Stomach smooth muscle (tissue), 2 donors: ENCODE results near the gene FAM117A.
"Not testable (repeated sequence)": the region's sequence is repeated elsewhere in the genome, so short reads cannot be mapped to it uniquely, and the experiment has no call there.

Experiments used
- H3K27ac ChIP-seq: one replicate; pipeline ENCODE4 v1.7.0; 2013; ENCODE audit warnings: mild to moderate bottlenecking, low read length, inconsistent platforms
- H3K27me3 ChIP-seq, 2 donors: one replicate each; pipeline ENCODE4 v1.7.0; 2013; ENCODE audit warnings: low read length in 2 of 2; ENCODE audit not compliant: insufficient read depth in 2 of 2, control insufficient read depth in 1 of 2
- H3K36me3 ChIP-seq, 2 donors: one replicate each; pipeline ENCODE4 v1.7.0; 2013; ENCODE audit warnings: low read length in 2 of 2; ENCODE audit not compliant: control insufficient read depth in 2 of 2, insufficient read depth in 2 of 2
- H3K4me1 ChIP-seq: one replicate; pipeline ENCODE4 v1.7.0; 2013; ENCODE audit warnings: low read length; ENCODE audit not compliant: control insufficient read depth, insufficient read depth
- H3K4me3 ChIP-seq, 2 donors: one replicate each; pipeline ENCODE4 v1.7.0; 2013; ENCODE audit warnings: low read length in 2 of 2
- H3K9ac ChIP-seq, 2 donors: one replicate each; pipeline ENCODE4 v1.7.0; 2013; ENCODE audit warnings: low read length in 2 of 2, mild to moderate bottlenecking in 1 of 2
- H3K9me3 ChIP-seq, 2 donors: one replicate each; pipeline ENCODE4 v1.7.0; 2013; ENCODE audit warnings: low read length in 2 of 2; ENCODE audit not compliant: control insufficient read depth in 2 of 2
- donor health status: healthy.
- donor health status: Pancreatic carcinoma.

FAM117A gene

DNA sequence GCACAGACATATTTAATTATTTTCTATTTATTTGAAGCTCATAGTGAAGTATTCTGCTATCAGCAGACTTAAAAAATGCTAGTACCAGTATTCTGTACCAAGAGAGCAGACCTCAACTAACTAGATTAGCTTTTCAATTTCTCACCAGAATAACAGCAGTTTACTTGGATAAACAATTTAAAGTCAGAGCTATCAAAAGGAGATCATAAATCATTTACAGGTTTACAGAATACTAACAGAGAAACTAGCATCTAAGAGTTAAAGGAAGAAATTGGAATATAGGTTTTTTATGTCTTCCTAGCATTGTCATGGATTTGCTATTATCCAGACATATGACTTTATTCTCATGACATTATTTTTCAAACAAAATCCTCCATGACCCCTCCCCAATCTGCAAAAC lies 89.4 kb downstream of the FAM117A start:
- peaks cover 18% of the 10 kb centered on the region for H3K4me1 ChIP-seq
- no peak overlapping the region for H3K9ac ChIP-seq
- no peak overlapping the region for H3K27ac ChIP-seq
- H3K27me3 ChIP-seq = no peaks in the 10 kb centered on the region
- no peaks in the 10 kb centered on the region for H3K9me3 ChIP-seq
- no peaks in the 10 kb centered on the region for H3K36me3 ChIP-seq
- H3K4me3 ChIP-seq = no peak overlapping the region

GRCh38 chr17:49673679-49674078 lies 90.3 kb downstream of the FAM117A start:
- H3K9ac ChIP-seq, H3K27me3 ChIP-seq, H3K4me3 ChIP-seq, H3K27ac ChIP-seq, H3K9me3 ChIP-seq, H3K36me3 ChIP-seq: not testable (repeated sequence)
- H3K4me1 ChIP-seq = peaks cover 18% of the 10 kb centered on the region

GRCh38 chr17:49670641-49671040 lies 93.3 kb downstream of the FAM117A start:
- Histone ChIP-seq H3K4me3 (no peak overlapping the region), H3K36me3 (no peaks in the 10 kb centered on the region), H3K27ac (peak overlapping the region; percentile 56), H3K9me3 (no peaks in the 10 kb centered on the region), H3K27me3 (no peaks in the 10 kb centered on the region), H3K9ac (peak overlapping the region; percentile 31 to 71), H3K4me1 (peaks cover 10% of the 10 kb centered on the region)

DNA sequence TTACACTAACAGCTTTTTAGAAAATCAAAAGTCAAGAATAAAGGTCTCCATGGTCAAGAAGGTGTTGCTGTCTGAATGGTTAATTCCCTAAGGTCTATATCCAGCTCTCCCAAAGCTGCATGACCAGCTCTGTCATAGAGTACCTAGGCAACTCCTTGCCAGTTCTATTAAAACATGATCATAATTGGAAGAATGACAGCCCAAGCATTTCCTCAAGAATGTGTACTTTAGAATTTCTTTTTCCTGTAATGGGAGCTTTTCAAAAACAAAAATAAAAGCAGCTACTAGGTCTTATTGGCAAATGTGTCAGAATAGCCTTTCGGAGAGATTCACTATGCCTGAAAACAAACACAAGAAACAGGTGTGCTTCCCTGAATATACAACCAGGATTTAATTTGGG lies 93.9 kb downstream of the FAM117A start:
- H3K36me3 ChIP-seq = no peaks in the 10 kb centered on the region
- H3K4me1 ChIP-seq = peaks cover 7% of the 10 kb centered on the region
- peak overlapping the region in 1 of 2 donors; percentile 16 for H3K4me3 ChIP-seq
- peak overlapping the region; percentile 56 for H3K27ac ChIP-seq
- no peaks in the 10 kb centered on the region for H3K9me3 ChIP-seq
- no peaks in the 10 kb centered on the region for H3K27me3 ChIP-seq
- H3K9ac ChIP-seq = peak overlapping the region; percentile 31 to 71

GRCh38 chr17:49667854-49668253 lies 96.1 kb downstream of the FAM117A start:
- peaks cover 3% of the 10 kb centered on the region in 2 donors for H3K36me3 ChIP-seq
- no peak overlapping the region for H3K27ac ChIP-seq
- H3K27me3 ChIP-seq = no peaks in the 10 kb centered on the region
- H3K9me3 ChIP-seq = no peaks in the 10 kb centered on the region
- H3K4me3 ChIP-seq = no peak overlapping the region
- H3K9ac ChIP-seq = no peak overlapping the region
- peaks cover 6% of the 10 kb centered on the region for H3K4me1 ChIP-seq

GRCh38 chr17:49664706-49665211 lies 99.2 kb downstream of the FAM117A start:
- no peaks in the 10 kb centered on the region for H3K27me3 ChIP-seq
- H3K9me3 ChIP-seq = no peaks in the 10 kb centered on the region
- H3K9ac ChIP-seq = no peak overlapping the region
- no peak overlapping the region for H3K27ac ChIP-seq
- H3K36me3 ChIP-seq = peaks cover 3% of the 10 kb centered on the region in 2 donors
- H3K4me1 ChIP-seq = peaks cover 8% of the 10 kb centered on the region
- no peak overlapping the region for H3K4me3 ChIP-seq
